Measurements from ENCODE around the gene IQSEC2.

IQSEC2 gene
- 0.86 to 3.3 (median 3.0) reads per million in 3 donors for total RNA-seq

DNA sequence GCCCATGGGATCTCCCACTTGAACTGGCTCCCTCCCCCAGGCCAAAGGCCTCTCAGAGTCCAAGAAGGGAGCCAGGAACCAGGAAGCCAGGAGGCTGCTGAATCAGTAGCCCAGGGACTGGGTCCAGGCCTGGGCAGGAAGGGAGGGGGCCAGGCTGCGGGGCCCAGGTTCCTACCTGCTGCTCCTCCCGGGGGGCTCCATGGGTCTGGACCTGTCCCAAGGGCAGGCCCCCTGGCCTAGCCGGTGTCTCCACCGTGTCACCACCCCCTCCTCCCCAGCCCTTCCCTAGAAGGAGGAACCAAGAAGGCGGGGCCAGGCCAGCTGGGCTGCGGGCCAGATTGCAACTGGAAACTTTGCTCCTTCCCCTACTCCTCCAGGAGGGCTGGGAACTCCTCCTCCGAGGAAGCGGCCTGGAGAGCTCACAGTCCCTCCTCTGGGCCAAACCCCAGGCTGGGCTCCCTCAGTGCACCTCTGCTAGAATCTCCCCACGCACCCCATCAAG is at the start of gene IQSEC2:
IQSEC2 (minus strand) TSS at position 264 of the 502 bp plus-strand sequence.
- H3K4me3 ChIP-seq (ENCODE audit: insufficient read depth, low read depth, low read length, poor library complexity, severe bottlenecking) = no peak within 1 kb of the TSS
- no peaks in the 10 kb centered on the region for H3K9me3 ChIP-seq (ENCODE audit: control insufficient read depth, low read length)
- no peak within 1 kb of the TSS for H3K27ac ChIP-seq (ENCODE audit: insufficient read depth, low read length, poor library complexity, severe bottlenecking)
- no peaks in the 10 kb centered on the region for H3K27me3 ChIP-seq (replicated peaks; ENCODE audit: control insufficient read depth, insufficient read depth, low read length, poor library complexity, severe bottlenecking)
- H3K36me3 ChIP-seq (ENCODE audit: control insufficient read depth, insufficient read depth, low read length) = no peaks in the 10 kb centered on the region
- DNase-seq = no peak
- H3K4me1 ChIP-seq (ENCODE audit: control insufficient read depth, insufficient read depth, low read length, poor library complexity, severe bottlenecking) = peaks cover 3% of the 10 kb centered on the region

DNA sequence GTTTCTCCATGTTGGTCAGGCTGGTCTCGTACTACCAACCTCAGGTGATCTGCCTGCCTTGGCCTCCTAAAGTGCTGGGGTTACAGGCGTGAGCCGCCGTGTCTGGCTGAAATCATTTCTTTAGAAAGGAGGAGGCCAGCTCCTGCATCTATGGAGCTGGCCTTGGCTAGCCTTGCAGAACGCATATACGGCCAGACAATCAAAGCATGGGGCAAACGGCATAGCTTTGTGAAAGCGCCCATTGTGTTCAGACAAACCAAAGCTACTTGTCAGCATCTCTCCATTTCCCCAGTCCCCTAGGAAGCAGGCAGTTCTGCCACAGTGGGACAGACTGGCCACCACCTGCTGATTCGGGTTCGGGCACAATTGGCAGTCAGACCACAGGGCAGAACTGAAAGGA is 48.9 kb upstream of the IQSEC2 start:
- no peaks in the 10 kb centered on the region for H3K27me3 ChIP-seq (replicated peaks; ENCODE audit: control insufficient read depth, insufficient read depth, low read length, poor library complexity, severe bottlenecking)
- H3K9me3 ChIP-seq (ENCODE audit: control insufficient read depth, low read length) = no peaks in the 10 kb centered on the region

DNA sequence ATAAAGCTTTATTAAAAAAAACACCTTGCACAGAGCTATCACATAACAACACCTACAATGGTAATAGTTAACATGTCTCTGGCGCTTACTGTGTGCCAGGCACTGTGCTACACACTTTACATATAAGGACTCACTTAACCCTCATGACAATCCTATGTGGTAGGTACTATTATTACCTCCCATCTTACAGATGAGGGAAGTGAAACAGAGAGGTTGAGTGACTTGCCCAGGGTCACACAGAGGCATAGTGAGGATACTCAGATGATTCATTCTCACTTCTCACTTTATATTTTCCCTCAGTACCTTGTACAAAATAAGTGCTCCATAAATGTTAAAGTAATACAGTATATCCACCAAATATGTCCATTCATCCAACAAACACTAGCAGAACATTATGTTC is 43.4 kb upstream of the IQSEC2 start:
- Histone ChIP-seq H3K27me3 (replicated peaks; ENCODE audit: control insufficient read depth, insufficient read depth, low read length, poor library complexity, severe bottlenecking) (peaks cover 12% of the 10 kb centered on the region), H3K27ac (ENCODE audit: insufficient read depth, low read length, poor library complexity, severe bottlenecking) (no peak overlapping the region)
- no peak for DNase-seq

More for the DNA sequence above, 48.9 kb upstream of the IQSEC2 start:
- H3K36me3 ChIP-seq (ENCODE audit: control insufficient read depth, insufficient read depth, low read length) = no peaks in the 10 kb centered on the region
- H3K4me1 ChIP-seq (ENCODE audit: control insufficient read depth, insufficient read depth, low read length, poor library complexity, severe bottlenecking) = no peaks in the 10 kb centered on the region
- DNase-seq = no peak
- no peak overlapping the region for H3K4me3 ChIP-seq (ENCODE audit: insufficient read depth, low read depth, low read length, poor library complexity, severe bottlenecking)
- H3K27ac ChIP-seq (ENCODE audit: insufficient read depth, low read length, poor library complexity, severe bottlenecking) = no peak overlapping the region

DNA sequence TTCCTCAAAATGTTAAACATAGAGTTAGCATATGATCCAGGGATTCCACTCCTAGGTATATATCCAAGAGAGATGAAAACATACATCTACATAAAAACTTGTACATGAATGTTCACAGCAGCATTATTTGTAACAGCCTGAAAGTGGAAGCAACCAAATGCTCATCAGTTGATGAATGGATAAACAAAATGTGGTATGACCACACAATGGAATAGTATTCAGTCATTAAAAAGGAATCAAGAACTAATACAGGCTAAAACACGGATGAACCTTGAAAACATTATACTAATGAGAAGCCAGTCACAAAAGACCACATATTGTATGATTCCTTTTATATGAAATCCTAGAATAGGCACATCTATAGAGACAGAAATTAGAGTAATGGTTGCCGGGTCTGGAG is 42.7 kb upstream of the IQSEC2 start:
- Histone ChIP-seq H3K4me3 (ENCODE audit: insufficient read depth, low read depth, low read length, poor library complexity, severe bottlenecking) (no peak overlapping the region), H3K36me3 (ENCODE audit: control insufficient read depth, insufficient read depth, low read length) (no peaks in the 10 kb centered on the region), H3K4me1 (ENCODE audit: control insufficient read depth, insufficient read depth, low read length, poor library complexity, severe bottlenecking) (peaks cover 10% of the 10 kb centered on the region), H3K27me3 (replicated peaks; ENCODE audit: control insufficient read depth, insufficient read depth, low read length, poor library complexity, severe bottlenecking) (peaks cover 14% of the 10 kb centered on the region), H3K27ac (ENCODE audit: insufficient read depth, low read length, poor library complexity, severe bottlenecking) (no peak overlapping the region), H3K9me3 (ENCODE audit: control insufficient read depth, low read length) (no peaks in the 10 kb centered on the region)
- no peak for DNase-seq

More for the DNA sequence above, 43.4 kb upstream of the IQSEC2 start:
- H3K4me1 ChIP-seq (ENCODE audit: control insufficient read depth, insufficient read depth, low read length, poor library complexity, severe bottlenecking) = peaks cover 8% of the 10 kb centered on the region
- no peaks in the 10 kb centered on the region for H3K9me3 ChIP-seq (ENCODE audit: control insufficient read depth, low read length)
- no peaks in the 10 kb centered on the region for H3K36me3 ChIP-seq (ENCODE audit: control insufficient read depth, insufficient read depth, low read length)
- no peak overlapping the region for H3K4me3 ChIP-seq (ENCODE audit: insufficient read depth, low read depth, low read length, poor library complexity, severe bottlenecking)

DNA sequence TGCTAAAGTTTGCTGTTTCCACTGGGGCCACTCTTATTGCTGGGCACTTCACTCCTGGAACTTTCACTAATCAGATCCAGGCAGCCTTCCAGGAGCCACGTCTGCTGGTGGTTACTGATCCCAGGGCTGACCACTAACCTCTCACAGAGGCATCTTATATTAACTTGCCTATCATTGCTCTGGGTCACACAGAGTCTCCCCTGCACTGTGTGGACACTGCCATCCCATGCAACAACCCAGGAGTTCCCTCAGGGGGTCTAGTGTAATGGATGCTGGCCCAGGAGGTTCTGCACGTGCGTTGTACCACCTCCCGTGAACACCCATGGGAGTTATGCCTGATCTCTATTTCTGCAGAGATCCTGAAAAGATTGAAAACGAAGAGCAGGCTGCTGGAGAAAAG is 41.8 kb upstream of the IQSEC2 start:
- Histone ChIP-seq H3K27me3 (replicated peaks; ENCODE audit: control insufficient read depth, insufficient read depth, low read length, poor library complexity, severe bottlenecking) (peaks cover 14% of the 10 kb centered on the region), H3K36me3 (ENCODE audit: control insufficient read depth, insufficient read depth, low read length) (no peaks in the 10 kb centered on the region), H3K4me3 (ENCODE audit: insufficient read depth, low read depth, low read length, poor library complexity, severe bottlenecking) (no peak overlapping the region), H3K4me1 (ENCODE audit: control insufficient read depth, insufficient read depth, low read length, poor library complexity, severe bottlenecking) (peaks cover 10% of the 10 kb centered on the region), H3K27ac (ENCODE audit: insufficient read depth, low read length, poor library complexity, severe bottlenecking) (no peak overlapping the region), H3K9me3 (ENCODE audit: control insufficient read depth, low read length) (no peaks in the 10 kb centered on the region)
- DNase-seq = no peak

DNA sequence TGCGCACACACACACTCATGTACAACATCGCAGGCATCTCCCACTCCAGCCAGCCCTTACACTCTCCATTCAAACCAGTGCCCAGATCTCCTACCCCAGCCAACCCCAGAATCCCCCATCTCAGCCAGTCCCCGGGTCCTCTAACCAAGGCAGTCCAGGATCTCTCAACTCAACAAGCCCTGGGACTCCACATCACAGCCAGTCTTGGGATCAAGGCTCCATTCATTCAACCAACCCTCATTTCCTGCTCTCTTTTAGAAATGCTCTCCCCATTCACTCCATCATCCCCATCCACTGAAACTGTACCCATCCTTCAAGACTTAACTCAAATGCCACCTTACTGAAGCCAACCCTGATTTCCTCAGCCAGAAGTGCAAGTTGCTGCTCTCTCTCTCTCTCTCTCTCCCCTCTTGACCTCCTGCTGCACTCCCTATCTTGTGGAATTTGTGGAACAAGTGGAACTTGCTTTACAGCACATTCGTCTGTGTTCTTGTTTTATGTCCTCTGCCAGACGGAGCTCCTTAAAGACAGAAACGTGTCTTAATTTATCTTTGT is 40.6 kb upstream of the IQSEC2 start:
- Histone ChIP-seq H3K27me3 (replicated peaks; ENCODE audit: control insufficient read depth, insufficient read depth, low read length, poor library complexity, severe bottlenecking) (peaks cover 18% of the 10 kb centered on the region), H3K27ac (ENCODE audit: insufficient read depth, low read length, poor library complexity, severe bottlenecking) (no peak overlapping the region), H3K4me1 (ENCODE audit: control insufficient read depth, insufficient read depth, low read length, poor library complexity, severe bottlenecking) (peaks cover 10% of the 10 kb centered on the region), H3K36me3 (ENCODE audit: control insufficient read depth, insufficient read depth, low read length) (no peaks in the 10 kb centered on the region), H3K9me3 (ENCODE audit: control insufficient read depth, low read length) (no peaks in the 10 kb centered on the region), H3K4me3 (ENCODE audit: insufficient read depth, low read depth, low read length, poor library complexity, severe bottlenecking) (no peak overlapping the region)
- no peak for DNase-seq

DNA sequence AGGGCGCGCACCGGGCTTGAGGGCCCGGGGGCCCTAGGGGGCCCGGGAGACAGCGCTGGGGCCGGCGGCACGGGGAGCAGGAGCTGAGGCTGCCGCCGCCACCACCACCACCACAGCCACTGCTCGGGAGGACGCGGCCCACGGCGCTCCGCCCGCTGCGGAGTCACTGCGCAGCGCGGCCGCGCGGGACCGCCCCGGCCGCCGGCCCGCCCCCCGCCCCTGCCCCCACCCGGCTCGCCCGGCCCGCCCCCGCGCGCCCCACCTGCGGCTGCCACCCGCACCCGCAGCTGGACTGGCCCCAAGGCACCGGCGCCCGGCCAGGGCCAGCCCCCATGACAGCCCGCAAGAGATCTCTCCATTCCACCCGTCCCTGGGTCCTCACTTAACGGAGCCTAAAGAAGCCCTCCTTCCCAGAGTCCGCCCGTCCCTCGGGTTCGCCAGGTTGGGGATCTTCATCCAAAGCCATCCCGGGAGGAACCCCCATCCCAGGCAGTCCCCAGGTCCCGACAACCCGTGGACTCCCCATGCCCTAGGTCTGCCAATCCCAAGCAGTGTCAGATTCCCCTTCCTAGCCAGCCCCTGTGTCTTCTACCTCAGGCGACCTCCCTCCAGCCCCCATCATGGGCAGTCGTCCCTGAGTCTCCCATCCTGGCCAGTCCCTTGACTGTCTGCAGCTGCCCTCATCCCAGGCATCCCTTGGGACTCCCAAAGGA is 40.0 kb upstream of the IQSEC2 start:
- Histone ChIP-seq H3K4me3 (ENCODE audit: insufficient read depth, low read depth, low read length, poor library complexity, severe bottlenecking) (peak overlapping the region; percentile 53), H3K27me3 (replicated peaks; ENCODE audit: control insufficient read depth, insufficient read depth, low read length, poor library complexity, severe bottlenecking) (peaks cover 18% of the 10 kb centered on the region), H3K9me3 (ENCODE audit: control insufficient read depth, low read length) (no peaks in the 10 kb centered on the region), H3K4me1 (ENCODE audit: control insufficient read depth, insufficient read depth, low read length, poor library complexity, severe bottlenecking) (peaks cover 10% of the 10 kb centered on the region), H3K27ac (ENCODE audit: insufficient read depth, low read length, poor library complexity, severe bottlenecking) (no peak overlapping the region), H3K36me3 (ENCODE audit: control insufficient read depth, insufficient read depth, low read length) (no peaks in the 10 kb centered on the region)
- no peak for DNase-seq

DNA sequence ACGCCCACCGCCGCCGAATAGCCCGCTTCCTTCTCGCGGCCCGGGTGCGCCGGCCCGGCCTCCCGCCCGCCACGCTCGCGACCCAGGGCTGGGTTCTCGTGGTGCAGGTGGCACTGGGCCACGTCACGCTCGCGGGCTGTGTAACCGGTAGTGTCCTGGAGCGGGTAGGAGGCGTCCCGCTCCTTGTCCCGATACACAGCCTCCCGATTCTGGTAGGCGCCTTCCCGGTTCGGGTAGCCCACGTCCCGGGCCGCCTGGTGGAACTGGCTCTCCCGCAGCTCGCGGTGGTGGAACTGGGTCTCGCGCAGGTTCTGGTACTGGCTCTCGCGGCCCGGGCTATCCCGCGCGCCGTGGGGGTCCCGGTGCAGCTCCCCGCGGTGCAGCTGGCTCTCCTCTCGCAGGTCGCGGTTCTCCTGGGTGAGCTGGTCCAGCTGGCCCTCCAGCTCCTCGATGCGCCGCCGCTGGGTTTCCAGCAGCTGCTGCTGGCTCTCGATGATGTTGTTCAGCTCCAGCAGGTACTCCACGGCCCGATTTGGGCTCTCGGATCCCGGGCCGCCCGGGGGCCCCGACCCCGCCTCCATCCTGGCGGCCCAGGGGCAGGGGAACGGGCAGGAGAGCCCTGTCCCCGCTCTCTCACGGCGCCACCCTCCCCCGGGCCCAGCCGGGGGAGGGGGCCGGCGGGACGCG is 39.3 kb upstream of the IQSEC2 start:
- H3K9me3 ChIP-seq (ENCODE audit: control insufficient read depth, low read length) = no peaks in the 10 kb centered on the region
- H3K4me3 ChIP-seq (ENCODE audit: insufficient read depth, low read depth, low read length, poor library complexity, severe bottlenecking) = peak overlapping the region; percentile 53
- no peak overlapping the region for H3K27ac ChIP-seq (ENCODE audit: insufficient read depth, low read length, poor library complexity, severe bottlenecking)
- no peak for DNase-seq
- no peaks in the 10 kb centered on the region for H3K36me3 ChIP-seq (ENCODE audit: control insufficient read depth, insufficient read depth, low read length)
- H3K27me3 ChIP-seq (replicated peaks; ENCODE audit: control insufficient read depth, insufficient read depth, low read length, poor library complexity, severe bottlenecking) = peaks cover 18% of the 10 kb centered on the region
- H3K4me1 ChIP-seq (ENCODE audit: control insufficient read depth, insufficient read depth, low read length, poor library complexity, severe bottlenecking) = peaks cover 10% of the 10 kb centered on the region

DNA sequence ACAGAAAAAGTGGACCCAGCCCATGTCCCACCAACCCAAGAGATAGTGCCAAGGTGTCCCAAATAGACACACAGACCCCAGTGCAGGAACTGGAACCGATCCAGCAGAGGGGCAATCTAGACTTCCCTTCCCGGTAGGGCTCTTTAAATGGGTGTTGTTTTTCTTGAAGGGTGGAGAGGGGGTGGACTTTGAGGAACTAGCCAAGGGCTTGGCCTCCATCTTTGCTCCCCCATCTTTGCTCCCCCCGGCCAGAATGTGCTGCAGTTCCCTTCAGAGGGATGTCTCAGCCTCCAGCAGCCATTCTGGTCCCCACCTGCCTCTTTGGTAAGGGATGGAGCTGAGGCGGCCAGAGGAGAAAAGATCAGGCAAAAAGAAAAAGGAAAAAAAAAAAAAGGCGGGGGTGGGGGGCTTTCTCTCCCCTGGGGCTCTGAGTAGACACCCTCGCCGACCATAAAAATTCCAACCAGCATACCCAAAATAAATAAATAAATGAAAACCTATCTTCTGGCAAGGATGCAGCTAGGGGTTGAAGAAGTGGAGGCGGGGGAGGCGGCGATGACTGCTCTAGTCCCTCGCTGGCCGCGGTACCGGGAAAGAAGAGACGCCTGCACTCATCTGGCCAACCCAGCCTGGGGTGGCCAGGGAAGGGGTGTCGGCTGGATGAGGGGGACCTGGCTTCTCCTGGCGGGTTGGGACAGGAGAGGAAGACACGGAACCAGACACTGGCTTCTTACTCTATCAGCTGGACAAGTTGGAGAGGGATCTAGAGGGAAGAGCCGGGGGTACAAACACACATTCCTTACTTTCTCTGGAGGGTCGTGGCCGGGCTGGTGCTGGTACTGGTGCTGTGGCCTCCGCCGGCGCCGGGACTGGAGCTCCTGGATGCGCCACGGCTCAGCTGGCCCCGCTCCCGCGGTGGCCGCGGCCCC is 38.5 kb upstream of the IQSEC2 start:
- DNase-seq = no peak
- Histone ChIP-seq H3K36me3 (ENCODE audit: control insufficient read depth, insufficient read depth, low read length) (no peaks in the 10 kb centered on the region), H3K4me3 (ENCODE audit: insufficient read depth, low read depth, low read length, poor library complexity, severe bottlenecking) (peak overlapping the region; percentile 53), H3K27ac (ENCODE audit: insufficient read depth, low read length, poor library complexity, severe bottlenecking) (no peak overlapping the region), H3K27me3 (replicated peaks; ENCODE audit: control insufficient read depth, insufficient read depth, low read length, poor library complexity, severe bottlenecking) (peaks cover 18% of the 10 kb centered on the region), H3K4me1 (ENCODE audit: control insufficient read depth, insufficient read depth, low read length, poor library complexity, severe bottlenecking) (peaks cover 10% of the 10 kb centered on the region), H3K9me3 (ENCODE audit: control insufficient read depth, low read length) (no peaks in the 10 kb centered on the region)

Measured in effector memory CD4-positive, alpha-beta T cell (primary cell).